ENCODE data around the gene TULP1. TPM values are rescaled to one million over a fixed set of nuclear protein-coding genes. Genes with fewer than 3 reads are reported as not detected.
A peak's percentile ranks its signal among the peaks of the same experiment; 100 is the strongest.

TULP1 gene
- total and polyA plus RNA-seq, 11 donors = 0.15 TPM; not detected in 10

- H3K27me3 ChIP-seq = no peaks in the 10 kb centered on the region
- no peaks in the 10 kb centered on the region for H3K9me3 ChIP-seq
- TF ChIP-seq, protein P1, sequence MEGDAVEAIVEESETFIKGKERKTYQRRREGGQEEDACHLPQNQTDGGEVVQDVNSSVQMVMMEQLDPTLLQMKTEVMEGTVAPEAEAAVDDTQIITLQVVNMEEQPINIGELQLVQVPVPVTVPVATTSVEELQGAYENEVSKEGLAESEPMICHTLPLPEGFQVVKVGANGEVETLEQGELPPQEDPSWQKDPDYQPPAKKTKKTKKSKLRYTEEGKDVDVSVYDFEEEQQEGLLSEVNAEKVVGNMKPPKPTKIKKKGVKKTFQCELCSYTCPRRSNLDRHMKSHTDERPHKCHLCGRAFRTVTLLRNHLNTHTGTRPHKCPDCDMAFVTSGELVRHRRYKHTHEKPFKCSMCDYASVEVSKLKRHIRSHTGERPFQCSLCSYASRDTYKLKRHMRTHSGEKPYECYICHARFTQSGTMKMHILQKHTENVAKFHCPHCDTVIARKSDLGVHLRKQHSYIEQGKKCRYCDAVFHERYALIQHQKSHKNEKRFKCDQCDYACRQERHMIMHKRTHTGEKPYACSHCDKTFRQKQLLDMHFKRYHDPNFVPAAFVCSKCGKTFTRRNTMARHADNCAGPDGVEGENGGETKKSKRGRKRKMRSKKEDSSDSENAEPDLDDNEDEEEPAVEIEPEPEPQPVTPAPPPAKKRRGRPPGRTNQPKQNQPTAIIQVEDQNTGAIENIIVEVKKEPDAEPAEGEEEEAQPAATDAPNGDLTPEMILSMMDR (IDR thresholded peaks at IDR 0.05) = no peak
- TF ChIP-seq POLR2A (IDR thresholded peaks at IDR 0.05) = no peak
- DNase-seq (no peak), ATAC-seq (no peak)
- H3K36me3 ChIP-seq = peaks cover 0 to 42% (median 16%) of the 10 kb centered on the region in 9 donors
- no peak overlapping the region for H3K4me3 ChIP-seq
- 84 to 91% (median 87%) methylated on average over 13 of the region's 13 CpGs for WGBS, 4 donors
- peak overlapping the region in 1 of 12 donors; percentile 100 for H3K27ac ChIP-seq
- intact Hi-C loops (cut with DNase I) = no loop called here
- peaks cover 0 to 48% (median 27%) of the 10 kb centered on the region in 12 donors for H3K4me1 ChIP-seq
These were observed 28.6 kb downstream of the TULP1 start for GRCh38 chr6:35483893-35484645.

- WGBS, 4 donors = 89 to 96% (median 91%) methylated on average over 3 of the region's 3 CpGs
- Histone ChIP-seq H3K27me3 (no peaks in the 10 kb centered on the region), H3K4me1 (peaks cover 0 to 46% (median 27%) of the 10 kb centered on the region in 12 donors), H3K36me3 (peaks cover 0 to 48% (median 18%) of the 10 kb centered on the region in 9 donors), H3K27ac (peak overlapping the region in 1 of 12 donors; percentile 100), H3K9me3 (no peaks in the 10 kb centered on the region), H3K4me3 (no peak overlapping the region)
- intact Hi-C loops (cut with DNase I) = no loop called here
- ATAC-seq = no peak
- no peak for TF ChIP-seq POLR2A (IDR thresholded peaks at IDR 0.05)
- TF ChIP-seq, protein P1 (IDR thresholded peaks at IDR 0.05) = no peak
- no peak for DNase-seq
These were observed 29.2 kb downstream of the TULP1 start for GRCh38 chr6:35483490-35483889.

GRCh38 chr6:35483062-35483461 is 29.6 kb downstream of the TULP1 start:
- Histone ChIP-seq H3K27me3 (no peaks in the 10 kb centered on the region), H3K4me3 (no peak overlapping the region), H3K4me1 (peaks cover 0 to 42% (median 25%) of the 10 kb centered on the region in 12 donors), H3K36me3 (peaks cover 0 to 52% (median 22%) of the 10 kb centered on the region in 9 donors), H3K9me3 (no peaks in the 10 kb centered on the region), H3K27ac (peak overlapping the region in 1 of 12 donors; percentile 100)
- no peak for TF ChIP-seq POLR2A (IDR thresholded peaks at IDR 0.05)
- TF ChIP-seq, protein P1 (IDR thresholded peaks at IDR 0.05) = no peak
- intact Hi-C loops (cut with DNase I) = no loop called here
- DNase-seq (no peak), ATAC-seq (no peak)
- WGBS, 4 donors = 92 to 97% (median 95%) methylated on average over 4 of the region's 4 CpGs

DNA sequence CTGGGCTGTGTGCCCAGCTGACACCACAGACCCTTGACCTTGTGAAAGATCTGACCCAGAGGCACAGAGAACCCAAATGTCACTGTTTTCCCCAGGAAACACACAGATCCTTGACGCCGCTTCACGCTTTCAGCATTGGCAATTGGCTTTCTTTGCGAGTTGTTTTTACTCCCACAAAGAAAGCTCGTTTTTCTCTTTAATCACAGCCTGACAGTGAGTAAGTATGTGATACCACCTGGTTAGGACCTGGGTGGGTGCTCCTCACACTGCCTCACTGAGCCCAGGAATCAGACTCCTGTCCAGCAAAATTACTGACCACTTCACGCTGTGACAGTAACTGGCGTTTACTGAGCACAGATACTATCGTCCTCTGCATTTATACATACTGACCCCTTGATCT is 31.5 kb downstream of the TULP1 start:
- no peak for TF ChIP-seq POLR2A (IDR thresholded peaks at IDR 0.05)
- TF ChIP-seq, protein P1 (IDR thresholded peaks at IDR 0.05) = no peak
- H3K36me3 ChIP-seq = peaks cover 0 to 67% (median 27%) of the 10 kb centered on the region in 9 donors
- no peaks in the 10 kb centered on the region for H3K9me3 ChIP-seq
- H3K4me1 ChIP-seq = peaks cover 0 to 29% (median 11%) of the 10 kb centered on the region in 12 donors
- DNase-seq (no peak), ATAC-seq (no peak)
- 72 to 85% (median 81%) methylated on average over 8 of the region's 8 CpGs for WGBS, 4 donors
- intact Hi-C loops (cut with DNase I) = no loop called here
- no peaks in the 10 kb centered on the region for H3K27me3 ChIP-seq
- no peak overlapping the region for H3K4me3 ChIP-seq
- H3K27ac ChIP-seq = peak overlapping the region in 1 of 12 donors; percentile 100
